Upper lobe of left lung (tissue), 4 donors: Measurements from ENCODE around the gene CPNE8.

Experiments
- CTCF ChIP-seq, 6 experiments: fragments of 450-650 bp in 4 of 6; fragments of 200-600 bp in 2 of 6; sonication (generic) in 2 of 6; IDR thresholded peaks; one replicate each; pipeline ENCODE4 v1.5.1; 2016 to 2019; ENCODE audit warnings: antibody characterized with exemption in 6 of 6
- EP300 ChIP-seq, 4 donors: sonication (generic); formaldehyde crosslinking; IDR thresholded peaks; one replicate each; pipeline ENCODE4 v1.5.1; 2017; ENCODE audit warnings: antibody characterized with exemption in 4 of 4, control low read depth in 2 of 4
- POLR2A ChIP-seq, 4 donors: fragments of 450-650 bp; IDR thresholded peaks; one replicate each; pipeline ENCODE4 v1.5.1; 2016 to 2017; ENCODE audit warnings: antibody characterized with exemption in 4 of 4, mild to moderate bottlenecking in 2 of 4
- POLR2AphosphoS5 ChIP-seq, 2 donors: sonication (generic); formaldehyde crosslinking; IDR thresholded peaks; one replicate each; pipeline ENCODE4 v1.5.1; 2017; ENCODE audit warnings: antibody characterized with exemption in 2 of 2

- TF ChIP-seq CTCF (IDR thresholded peaks at IDR 0.05), result no peak
- no peak for TF ChIP-seq POLR2AphosphoS5 (IDR thresholded peaks at IDR 0.05)
- no peak for TF ChIP-seq EP300 (IDR thresholded peaks at IDR 0.05)
- TF ChIP-seq POLR2A (IDR thresholded peaks at IDR 0.05), result no peak
Measured at GRCh38 chr12:38669530-38669929, 235.9 kb downstream of the CPNE8 start.
